Activated naive CD8-positive, alpha-beta T cell treated with anti-CD3 and anti-CD28 coated beads, Interleukin-2, amount 50 U/mL, for 24 hours (primary cell): ENCODE results near the gene OCSTAMP.

Experiments used
- ATAC-seq: fragments of 150-1000 bp; cut with Tn5 transposase; one replicate; pipeline ENCODE4 v1.10.0; 2021
- DNase-seq: peaks from one replicate; pipeline ENCODE4 v3.0.0; 2021
- H3K27ac Mint-ChIP-seq: one replicate; pipeline ENCODE4 v1.8.0; 2021; ENCODE audit warnings: mild to moderate bottlenecking, mixed read lengths
- H3K27me3 Mint-ChIP-seq: one replicate; pipeline ENCODE4 v1.8.0; 2021; ENCODE audit warnings: mixed read lengths
- H3K36me3 Mint-ChIP-seq: one replicate; pipeline ENCODE4 v1.8.0; 2021; ENCODE audit warnings: low read depth, mixed read lengths
- H3K4me1 Mint-ChIP-seq: one replicate; pipeline ENCODE4 v1.8.0; 2021; ENCODE audit warnings: mixed read lengths
- H3K4me3 Mint-ChIP-seq: one replicate; pipeline ENCODE4 v1.8.0; 2021; ENCODE audit warnings: mild to moderate bottlenecking, moderate library complexity, mixed read lengths
- H3K9me3 Mint-ChIP-seq: one replicate; pipeline ENCODE4 v1.8.0; 2021; ENCODE audit warnings: mixed read lengths

Gene OCSTAMP

GRCh38 chr20:46539113-46539512 lies 11.3 kb downstream of the OCSTAMP start:
- Mint-ChIP-seq H3K4me3 (no peak overlapping the region), H3K27ac (no peak overlapping the region), H3K4me1 (peaks cover 5% of the 10 kb centered on the region), H3K27me3 (peaks cover 9% of the 10 kb centered on the region), H3K9me3 (no peaks in the 10 kb centered on the region), H3K36me3 (no peaks in the 10 kb centered on the region)
- ATAC-seq (no peak), DNase-seq (no peak)

GRCh38 chr20:46530640-46531039 lies 19.8 kb downstream of the OCSTAMP start:
- Mint-ChIP-seq H3K36me3 (no peaks in the 10 kb centered on the region), H3K27me3 (peaks cover 22% of the 10 kb centered on the region), H3K4me1 (no peaks in the 10 kb centered on the region), H3K4me3 (no peak overlapping the region), H3K9me3 (no peaks in the 10 kb centered on the region), H3K27ac (no peak overlapping the region)
- no peak for ATAC-seq
- DNase-seq: no peak

GRCh38 chr20:46523696-46524328 lies 26.6 kb downstream of the OCSTAMP start:
- no peaks in the 10 kb centered on the region for H3K9me3 Mint-ChIP-seq
- DNase-seq (no peak), ATAC-seq (no peak)
- no peaks in the 10 kb centered on the region for H3K4me1 Mint-ChIP-seq
- H3K27me3 Mint-ChIP-seq: peaks cover 29% of the 10 kb centered on the region
- H3K4me3 Mint-ChIP-seq: no peak overlapping the region
- no peak overlapping the region for H3K27ac Mint-ChIP-seq
- H3K36me3 Mint-ChIP-seq: no peaks in the 10 kb centered on the region

GRCh38 chr20:46523108-46523507 lies 27.3 kb downstream of the OCSTAMP start:
- no peak overlapping the region for H3K4me3 Mint-ChIP-seq
- H3K9me3 Mint-ChIP-seq: no peaks in the 10 kb centered on the region

GRCh38 chr20:46520976-46521579 lies 29.4 kb downstream of the OCSTAMP start:
- Mint-ChIP-seq H3K36me3 (no peaks in the 10 kb centered on the region), H3K4me3 (no peak overlapping the region), H3K4me1 (no peaks in the 10 kb centered on the region), H3K27me3 (peaks cover 21% of the 10 kb centered on the region), H3K9me3 (no peaks in the 10 kb centered on the region), H3K27ac (no peak overlapping the region)
- DNase-seq (peak; percentile 36), ATAC-seq (peak; percentile 61)

More at GRCh38 chr20:46523108-46523507, 27.3 kb downstream of the OCSTAMP start:
- DNase-seq: no peak
- H3K27ac Mint-ChIP-seq: no peak overlapping the region
- H3K4me1 Mint-ChIP-seq: no peaks in the 10 kb centered on the region
- H3K36me3 Mint-ChIP-seq: no peaks in the 10 kb centered on the region
- peaks cover 28% of the 10 kb centered on the region for H3K27me3 Mint-ChIP-seq
- ATAC-seq: no peak

GRCh38 chr20:46520540-46520939 lies 29.9 kb downstream of the OCSTAMP start:
- no peaks in the 10 kb centered on the region for H3K9me3 Mint-ChIP-seq
- H3K27me3 Mint-ChIP-seq: peaks cover 26% of the 10 kb centered on the region
- DNase-seq: no peak
- no peak overlapping the region for H3K4me3 Mint-ChIP-seq
- H3K27ac Mint-ChIP-seq: no peak overlapping the region
- H3K36me3 Mint-ChIP-seq: no peaks in the 10 kb centered on the region
- no peaks in the 10 kb centered on the region for H3K4me1 Mint-ChIP-seq
- no peak for ATAC-seq

- ATAC-seq (no peak), DNase-seq (no peak)
- no peaks in the 10 kb centered on the region for H3K36me3 Mint-ChIP-seq
- no peaks in the 10 kb centered on the region for H3K9me3 Mint-ChIP-seq
- H3K4me1 Mint-ChIP-seq: no peaks in the 10 kb centered on the region
- H3K27me3 Mint-ChIP-seq: peaks cover 26% of the 10 kb centered on the region
- no peak overlapping the region for H3K4me3 Mint-ChIP-seq
- H3K27ac Mint-ChIP-seq: no peak overlapping the region
These were observed 30.9 kb downstream of the OCSTAMP start for GRCh38 chr20:46519471-46520068.

- H3K4me3 Mint-ChIP-seq: peak within 1 kb of the TSS; percentile 83
- H3K4me1 Mint-ChIP-seq: peaks cover 30% of the 10 kb centered on the region
- peak within 1 kb of the TSS; percentile 60 for H3K27ac Mint-ChIP-seq
- peaks cover 38% of the 10 kb centered on the region for H3K27me3 Mint-ChIP-seq
- peaks cover 4% of the 10 kb centered on the region for H3K9me3 Mint-ChIP-seq
- peaks cover 8% of the 10 kb centered on the region for H3K36me3 Mint-ChIP-seq
- DNase-seq: peak; percentile 73
- peak; percentile 98 for ATAC-seq
These were observed 37.3 kb downstream of the OCSTAMP start, which contains the start of gene ZNF334 for GRCh38 chr20:46512943-46513844. Gene ZNF334 (minus strand): TSS chr20:46513559. CDS start chr20:46512102, 1,457 bp downstream.

- ATAC-seq (no peak), DNase-seq (no peak)
- peaks cover 33% of the 10 kb centered on the region for H3K4me1 Mint-ChIP-seq
- H3K27ac Mint-ChIP-seq: no peak overlapping the region
- H3K27me3 Mint-ChIP-seq: peaks cover 36% of the 10 kb centered on the region
- peaks cover 4% of the 10 kb centered on the region for H3K9me3 Mint-ChIP-seq
- peaks cover 14% of the 10 kb centered on the region for H3K36me3 Mint-ChIP-seq
- H3K4me3 Mint-ChIP-seq: no peak overlapping the region
These were observed 40.9 kb downstream of the OCSTAMP start for GRCh38 chr20:46509523-46509922.

GRCh38 chr20:46507760-46508407 lies 42.6 kb downstream of the OCSTAMP start:
- Mint-ChIP-seq H3K4me3 (no peak overlapping the region), H3K27ac (no peak overlapping the region), H3K4me1 (peaks cover 24% of the 10 kb centered on the region), H3K9me3 (peaks cover 18% of the 10 kb centered on the region), H3K36me3 (peaks cover 30% of the 10 kb centered on the region), H3K27me3 (peaks cover 41% of the 10 kb centered on the region)
- no peak for DNase-seq
- peak; percentile 40 for ATAC-seq

GRCh38 chr20:46505506-46505905 lies 44.9 kb downstream of the OCSTAMP start:
- ATAC-seq (no peak), DNase-seq (no peak)
- Mint-ChIP-seq H3K4me3 (no peak overlapping the region), H3K27me3 (peaks cover 33% of the 10 kb centered on the region), H3K9me3 (peaks cover 37% of the 10 kb centered on the region), H3K27ac (no peak overlapping the region), H3K36me3 (peaks cover 48% of the 10 kb centered on the region), H3K4me1 (peaks cover 17% of the 10 kb centered on the region)

GRCh38 chr20:46501961-46502360 lies 48.5 kb downstream of the OCSTAMP start:
- H3K4me3 Mint-ChIP-seq: no peak overlapping the region
- H3K4me1 Mint-ChIP-seq: no peaks in the 10 kb centered on the region
- peaks cover 19% of the 10 kb centered on the region for H3K27me3 Mint-ChIP-seq
- no peak overlapping the region for H3K27ac Mint-ChIP-seq
- H3K36me3 Mint-ChIP-seq: peaks cover 44% of the 10 kb centered on the region
- no peak for ATAC-seq
- DNase-seq: no peak
- H3K9me3 Mint-ChIP-seq: peaks cover 43% of the 10 kb centered on the region

- no peak for DNase-seq
- ATAC-seq: no peak
- Mint-ChIP-seq H3K27ac (no peak overlapping the region), H3K9me3 (peaks cover 43% of the 10 kb centered on the region), H3K27me3 (peaks cover 22% of the 10 kb centered on the region), H3K4me3 (no peak overlapping the region), H3K36me3 (peaks cover 44% of the 10 kb centered on the region), H3K4me1 (no peaks in the 10 kb centered on the region)
These were observed 49.0 kb downstream of the OCSTAMP start for GRCh38 chr20:46501337-46501942.

- Mint-ChIP-seq H3K9me3 (peaks cover 10% of the 10 kb centered on the region), H3K4me1 (no peaks in the 10 kb centered on the region), H3K36me3 (no peaks in the 10 kb centered on the region), H3K27ac (no peak overlapping the region), H3K4me3 (no peak overlapping the region), H3K27me3 (peaks cover 27% of the 10 kb centered on the region)
- no peak for DNase-seq
- no peak for ATAC-seq
These were observed 56.4 kb downstream of the OCSTAMP start for GRCh38 chr20:46494077-46494476.
